ENCODE data around the gene FAM9B. TPM values are rescaled to one million over a fixed set of nuclear protein-coding genes. Genes with fewer than 3 reads are reported as not detected.
"Not testable (repeated sequence)": the region's sequence is repeated elsewhere in the genome, so short reads cannot be mapped to it uniquely, and the experiment has no call there.

Gene FAM9B
- total RNA-seq, 2 donors from 2014 or later, result not detected

GRCh38 chrX:9018332-9018731 is 15.6 kb downstream of the FAM9B start:
- H3K9me3 Mint-ChIP-seq; ATAC-seq; H3K27ac Mint-ChIP-seq; H3K36me3 Mint-ChIP-seq; DNase-seq (ENCODE audit: low spot score in 2 of 2): not testable (repeated sequence)

GRCh38 chrX:9003041-9003440 is 30.9 kb downstream of the FAM9B start:
- Mint-ChIP-seq H3K9me3 (peaks cover 0 to 5% of the 10 kb centered on the region in 2 donors), H3K36me3 (no peaks in the 10 kb centered on the region), H3K27ac (peak overlapping the region in 1 of 2 donors; percentile 85)
- no peak for ATAC-seq
- DNase-seq (ENCODE audit: low spot score in 2 of 2), result no peak

GRCh38 chrX:8988446-8988845 is 45.5 kb downstream of the FAM9B start:
- no peak overlapping the region for H3K27ac Mint-ChIP-seq
- H3K36me3 Mint-ChIP-seq, result no peaks in the 10 kb centered on the region
- peak; percentile 48 to 82 for ATAC-seq
- H3K9me3 Mint-ChIP-seq, result no peaks in the 10 kb centered on the region
- no peak for DNase-seq (ENCODE audit: low spot score in 2 of 2)

GRCh38 chrX:8987672-8988250 is 46.2 kb downstream of the FAM9B start:
- peak; percentile 57 to 89 for ATAC-seq
- H3K9me3 Mint-ChIP-seq, result no peaks in the 10 kb centered on the region
- peak in 1 of 2 donors; percentile 8 for DNase-seq (ENCODE audit: low spot score in 2 of 2)
- no peaks in the 10 kb centered on the region for H3K36me3 Mint-ChIP-seq
- H3K27ac Mint-ChIP-seq, result peak overlapping the region in 1 of 2 donors; percentile 68

GRCh38 chrX:8984231-8984630 is 49.7 kb downstream of the FAM9B start:
- no peak overlapping the region for H3K27ac Mint-ChIP-seq
- no peak for DNase-seq (ENCODE audit: low spot score in 2 of 2)
- H3K36me3 Mint-ChIP-seq, result no peaks in the 10 kb centered on the region
- no peak for ATAC-seq
- H3K9me3 Mint-ChIP-seq, result no peaks in the 10 kb centered on the region

- H3K27ac Mint-ChIP-seq, result peak overlapping the region in 1 of 2 donors; percentile 55
- no peaks in the 10 kb centered on the region for H3K9me3 Mint-ChIP-seq
- no peak for DNase-seq (ENCODE audit: low spot score in 2 of 2)
- no peaks in the 10 kb centered on the region for H3K36me3 Mint-ChIP-seq
- peak; percentile 24 to 99 for ATAC-seq
Observed at GRCh38 chrX:8981723-8982122, 52.2 kb downstream of the FAM9B start.

GRCh38 chrX:8980756-8981155 is 53.2 kb downstream of the FAM9B start:
- no peaks in the 10 kb centered on the region for H3K9me3 Mint-ChIP-seq
- no peaks in the 10 kb centered on the region for H3K36me3 Mint-ChIP-seq
- no peak for ATAC-seq
- no peak for DNase-seq (ENCODE audit: low spot score in 2 of 2)
- no peak overlapping the region for H3K27ac Mint-ChIP-seq

Other genes with a start within 250 kb of the FAM9B start
- gene FAM9A, start 232.7 kb downstream of the FAM9B start, total RNA-seq, result not detected

Data from activated naive CD4-positive, alpha-beta T cell treated with anti-CD3 and anti-CD28 coated beads, Interleukin-2, amount 50 U/mL, for 72 hours (primary cell).